IMR-90 (cell line): Measurements from ENCODE around the gene ICAM1. TPM values are rescaled to one million over a fixed set of nuclear protein-coding genes. Genes with fewer than 3 reads are reported as not detected.
A peak's percentile ranks its signal among the peaks of the same experiment; 100 is the strongest.

Source experiments
- ATAC-seq: fragments of 200-7000 bp; cut with Tn5 transposase; 2 replicates; pipeline ENCODE4 v1.9.1; 2020; ENCODE audit warnings: low read depth, mild to moderate bottlenecking, moderate library complexity
- BruUV-seq: library from RNA; stranded (reverse); fragments of 400-500 nt; replicated peaks from 2 replicates; lab custom pipeline; 2021; lab: Mats Ljungman, UMichigan
- CTCF ChIA-PET: fragments of 300-600 bp; formaldehyde crosslinking; extraction: SDS; loops from one replicate; lab custom pipeline; 2021; ENCODE audit warnings: antibody characterized with exemption; lab: Yijun Ruan, JAX
- POLR2A ChIA-PET: fragments of 300-600 bp; sonication (Branson Sonifier 250); formaldehyde crosslinking; loops from one replicate; lab custom pipeline; 2022; ENCODE audit warnings: antibody characterized with exemption; ENCODE audit not compliant: unreplicated experiment; lab: Charles Lee
- DNase-seq: peaks from one replicate; pipeline ENCODE4 v3.0.0; 2013
- H2AFZ ChIP-seq: replicated peaks from 2 replicates; pipeline ENCODE3; 2013; ENCODE audit warnings: low read length, mild to moderate bottlenecking; ENCODE audit not compliant: poor library complexity
- H2AK5ac ChIP-seq: 2 replicates; pipeline ENCODE4 v1.6.1; 2013; ENCODE audit warnings: low read depth, low read length, inconsistent platforms
- H2AK9ac ChIP-seq: replicated peaks from 2 replicates; pipeline ENCODE3; 2013; ENCODE audit warnings: mild to moderate bottlenecking, low read depth, low read length, moderate library complexity; ENCODE audit not compliant: poor library complexity
- H2BK120ac ChIP-seq: 2 replicates; pipeline ENCODE4 v1.6.1; 2013; ENCODE audit warnings: low read depth, low read length, inconsistent platforms
- H2BK15ac ChIP-seq: 3 replicates; pipeline ENCODE4 v1.6.1; 2013; ENCODE audit warnings: low read depth, low read length, inconsistent platforms
- H2BK20ac ChIP-seq: 2 replicates; pipeline ENCODE4 v1.6.1; 2013; ENCODE audit warnings: low read depth, mild to moderate bottlenecking, inconsistent platforms, low read length, moderate library complexity
- H2BK5ac ChIP-seq: 2 replicates; pipeline ENCODE4 v1.6.1; 2013; ENCODE audit warnings: mild to moderate bottlenecking, low read depth, low read length, inconsistent platforms; ENCODE audit not compliant: poor library complexity, severe bottlenecking
- H3K14ac ChIP-seq: replicated peaks from 2 replicates; pipeline ENCODE4 v1.6.1; 2013; ENCODE audit warnings: low read depth, low read length, inconsistent platforms
- H3K18ac ChIP-seq: 2 replicates; pipeline ENCODE4 v1.6.1; 2013; ENCODE audit warnings: low read depth, low read length, control low read depth
- H3K23ac ChIP-seq: 2 replicates; pipeline ENCODE4 v1.6.1; 2013; ENCODE audit warnings: low read depth, low read length, inconsistent platforms
- H3K27ac ChIP-seq: 2 replicates; pipeline ENCODE4 v1.5.1; 2013; ENCODE audit warnings: mild to moderate bottlenecking, control low read depth, low read length; ENCODE audit not compliant: insufficient read depth
- H3K27me3 ChIP-seq: 2 replicates; pipeline ENCODE4 v1.6.1; 2013; ENCODE audit warnings: low read length; ENCODE audit not compliant: control insufficient read depth, insufficient read depth
- H3K36me3 ChIP-seq: 2 replicates; pipeline ENCODE4 v1.6.1; 2013; ENCODE audit warnings: low read length, mixed read lengths; ENCODE audit not compliant: control insufficient read depth, insufficient read depth
- H3K4ac ChIP-seq: 2 replicates; pipeline ENCODE4 v1.6.1; 2013; ENCODE audit warnings: low read depth, low read length, inconsistent platforms
- H3K4me1 ChIP-seq: 2 replicates; pipeline ENCODE4 v1.6.1; 2013; ENCODE audit warnings: low read length, mixed read lengths; ENCODE audit not compliant: control insufficient read depth, insufficient read depth
- H3K4me2 ChIP-seq: 2 replicates; pipeline ENCODE4 v1.6.1; 2013; ENCODE audit warnings: low read depth, mild to moderate bottlenecking, control low read depth, low read length, moderate library complexity
- H3K4me3 ChIP-seq: 2 replicates; pipeline ENCODE4 v1.5.1; 2013; ENCODE audit warnings: low read depth, mild to moderate bottlenecking, control low read depth, low read length, moderate library complexity; ENCODE audit not compliant: insufficient read depth
- H3K56ac ChIP-seq: 2 replicates; pipeline ENCODE4 v1.6.1; 2013; ENCODE audit warnings: low read length, inconsistent platforms; ENCODE audit not compliant: insufficient read depth; ENCODE audit errors: extremely low read depth
- H3K79me1 ChIP-seq, 2 experiments: 2 replicates each; pipeline ENCODE4 v1.6.1; 2013; ENCODE audit warnings: low read length in 2 of 2, inconsistent platforms in 1 of 2, low read depth in 1 of 2
- H3K9ac ChIP-seq: 2 replicates; pipeline ENCODE4 v1.6.1; 2013; ENCODE audit warnings: low read depth, low read length, control low read depth
- H3K9me1 ChIP-seq: 2 replicates; pipeline ENCODE4 v1.6.1; 2013; ENCODE audit warnings: low read length, inconsistent platforms; ENCODE audit not compliant: insufficient read depth
- H3K9me3 ChIP-seq: 2 replicates; pipeline ENCODE4 v1.6.1; 2013; ENCODE audit warnings: low read length; ENCODE audit not compliant: control insufficient read depth, insufficient read depth
- H4K20me1 ChIP-seq: 2 replicates; pipeline ENCODE4 v1.6.1; 2013; ENCODE audit warnings: low read length, inconsistent platforms; ENCODE audit not compliant: insufficient read depth
- H4K5ac ChIP-seq: 2 replicates; pipeline ENCODE4 v1.6.1; 2013; ENCODE audit warnings: mild to moderate bottlenecking, low read depth, low read length, control low read depth
- H4K8ac ChIP-seq, 2 experiments: 2 replicates each; pipeline ENCODE4 v1.6.1; 2013; ENCODE audit warnings: low read depth in 2 of 2, low read length in 2 of 2, control low read depth in 1 of 2, inconsistent platforms in 1 of 2
- H4K91ac ChIP-seq: 2 replicates; pipeline ENCODE4 v1.6.1; 2013; ENCODE audit warnings: low read depth, low read length, inconsistent platforms; ENCODE audit not compliant: insufficient read depth
- BHLHE40 ChIP-seq: fragments of 150-350 bp; IDR thresholded peaks from 2 replicates; pipeline ENCODE4 v1.6.1; 2016; ENCODE audit warnings: mild to moderate bottlenecking, low read depth, low read length
- CEBPB ChIP-seq: IDR thresholded peaks from 2 replicates; pipeline ENCODE4 v1.6.1; 2012; ENCODE audit warnings: low read depth, low read length, improper control_type of control experiment
- CHD1 ChIP-seq: IDR thresholded peaks from 2 replicates; pipeline ENCODE4 v1.6.1; 2012; ENCODE audit warnings: low read depth, low read length, improper control_type of control experiment
- CTCF ChIP-seq: conservative IDR thresholded peaks from 2 replicates; pipeline ENCODE4 v1.5.1; 2012; ENCODE audit warnings: mild to moderate bottlenecking, low read depth, low read length, improper control_type of control experiment
- ELK1 ChIP-seq: fragments of 150-350 bp; IDR thresholded peaks from 2 replicates; pipeline ENCODE4 v1.6.1; 2016; ENCODE audit warnings: low read depth, mild to moderate bottlenecking, low read length, moderate library complexity, borderline replicate concordance
- FOS ChIP-seq: fragments of 150-350 bp; IDR thresholded peaks from 2 replicates; pipeline ENCODE4 v1.6.1; 2016; ENCODE audit warnings: low read depth, low read length
- MAFK ChIP-seq: IDR thresholded peaks from 2 replicates; pipeline ENCODE4 v1.6.1; 2012; ENCODE audit warnings: low read depth, low read length, improper control_type of control experiment
- MAZ ChIP-seq: IDR thresholded peaks from 2 replicates; pipeline ENCODE4 v1.6.1; 2012; ENCODE audit warnings: low read depth, mild to moderate bottlenecking, low read length, improper control_type of control experiment, moderate library complexity, borderline replicate concordance
- MXI1 ChIP-seq: IDR thresholded peaks from 2 replicates; pipeline ENCODE4 v1.6.1; 2012; ENCODE audit warnings: low read depth, mild to moderate bottlenecking, low read length, moderate library complexity, borderline replicate concordance
- NFE2L2 ChIP-seq: fragments of 150-350 bp; IDR thresholded peaks from 2 replicates; pipeline ENCODE4 v1.6.1; 2016; ENCODE audit warnings: low read depth, mild to moderate bottlenecking, low read length
- POLR2A ChIP-seq: IDR thresholded peaks from 2 replicates; pipeline ENCODE4 v1.6.1; 2012; ENCODE audit warnings: mild to moderate bottlenecking, low read depth, low read length
- RAD21 ChIP-seq: IDR thresholded peaks from 2 replicates; pipeline ENCODE4 v1.6.1; 2012; ENCODE audit warnings: low read length, improper control_type of control experiment
- RCOR1 ChIP-seq: IDR thresholded peaks from 2 replicates; pipeline ENCODE4 v1.6.1; 2012; ENCODE audit warnings: mild to moderate bottlenecking, low read length, improper control_type of control experiment; ENCODE audit not compliant: insufficient replicate concordance
- RFX5 ChIP-seq: IDR thresholded peaks from 2 replicates; pipeline ENCODE4 v1.8.0; 2012; ENCODE audit warnings: low read depth, mild to moderate bottlenecking, low read length, moderate library complexity
- SMC3 ChIP-seq: fragments of 150-350 bp; IDR thresholded peaks from 2 replicates; pipeline ENCODE4 v1.6.1; 2016; ENCODE audit warnings: low read depth, mild to moderate bottlenecking, antibody characterized with exemption, low read length, moderate library complexity
- USF2 ChIP-seq: fragments of 150-350 bp; IDR thresholded peaks from 2 replicates; pipeline ENCODE4 v1.6.1; 2017; ENCODE audit warnings: mild to moderate bottlenecking, antibody characterized with exemption, low read length, low read depth
- WGBS, 2 experiments: methylation state at CpG; one replicate each; pipeline versions ENCODE4 v1.1.5 to v1.1.7; 2013; ENCODE audit warnings: missing lambda C conversion rate in 2 of 2; ENCODE audit not compliant: insufficient read length in 1 of 2; ENCODE audit errors: extremely low coverage in 2 of 2; 5-methylcytosine and 5-hydroxymethylcytosine counted together
- dilution Hi-C: fragments of 300-500 bp; cut with HindIII; formaldehyde crosslinking; loops from one replicate; pipeline ENCODE4 v1.14.3; 2018; ENCODE audit warnings: low sequenced_read_pairs; ENCODE audit not compliant: unreplicated experiment
- in situ Hi-C: fragments of 300-500 bp; cut with MboI; formaldehyde crosslinking; loops from 3 replicates; pipeline ENCODE4 v1.14.3; 2019; ENCODE audit warnings: low sequenced_read_pairs, inconsistent platforms, mixed read lengths
- intact Hi-C: fragments of 100-400 bp; cut with micrococcal nuclease; formaldehyde crosslinking; loops from 2 replicates; pipeline ENCODE4 v1.10.0; 2022
- polyA plus RNA-seq, 3 experiments: library from polyadenylated mRNA; depleted of rRNA; stranded (reverse); fragments of >200 nt; gene quantifications; 2 replicates each; pipeline ENCODE4 v1.2.3, GENCODE V29; 2012; ENCODE audit warnings: low replicate concordance in 1 of 3
- total RNA-seq: library from RNA; depleted of rRNA; stranded (reverse); fragments of >200 nt; gene quantifications from 2 replicates; pipeline ENCODE4 v1.2.3, GENCODE V29; 2012

Gene ICAM1
- total and polyA plus RNA-seq, 2 of the 4 experiments (the other 2 are of a cell fraction) = 10.6 to 19.1 TPM

- WGBS, 2 experiments = 94% methylated on average over 14 of the region's 23 CpGs; no CpG with 5 or more reads in 1 of the 2 experiments
- Histone ChIP-seq H3K18ac (no peak overlapping the region), H3K4me3 (no peak overlapping the region), H3K4ac (no peak overlapping the region), H3K79me1 (peaks cover 21 to 85% of the 10 kb centered on the region in 2 experiments; a peak in 3 of 4 replicates), H3K4me1 (peaks cover 26% of the 10 kb centered on the region), H3K4me2 (no peak overlapping the region), H2BK5ac (no peak overlapping the region), H2AK5ac (peak overlapping the region; percentile 38; the same call in 1 of the 2 replicates), H2BK15ac (no peak overlapping the region), H2BK20ac (no peak overlapping the region), H3K14ac (no peak overlapping the region), H2BK120ac (no peak overlapping the region), H4K20me1 (peaks cover 25% of the 10 kb centered on the region), H4K91ac (no peak overlapping the region), H3K27ac (no peak overlapping the region), H2AK9ac (no peak overlapping the region), H4K8ac (no peak overlapping the region), H3K36me3 (peaks cover 38% of the 10 kb centered on the region), H4K5ac (no peak overlapping the region), H2AFZ (no peak overlapping the region), H3K9me1 (peaks cover 22% of the 10 kb centered on the region), H3K23ac (no peak overlapping the region), H3K56ac (no peak overlapping the region), H3K27me3 (no peaks in the 10 kb centered on the region), H3K9ac (no peak overlapping the region), H3K9me3 (no peaks in the 10 kb centered on the region)
- ATAC-seq (no peak), DNase-seq (no peak)
- in situ Hi-C loops (no loop called here), dilution Hi-C loops (no loop called here), intact Hi-C loops (no loop called here)
- no TSS peak for BruUV-seq
- ChIA-PET POLR2A (no interaction called here), CTCF (no interaction called here)
- TF ChIP-seq BHLHE40 (no peak), USF2 (no peak), MAFK (no peak), SMC3 (no peak), CTCF (no peak), RAD21 (no peak), MAZ (no peak), RCOR1 (no peak), NFE2L2 (no peak), CHD1 (no peak), CEBPB (no peak), MXI1 (no peak), POLR2A (no peak), FOS (no peak), RFX5 (no peak), ELK1 (no peak)
These were observed 46.6 kb upstream of the ICAM1 start for GRCh38 chr19:10224337-10224736.
